ENCODE measurements around the gene TOB2. TPM values are rescaled to one million over a fixed set of nuclear protein-coding genes. Genes with fewer than 3 reads are reported as not detected.
A peak's percentile ranks its signal among the peaks of the same experiment; 100 is the strongest.

Gene TOB2
- total RNA-seq, 1 donor from 2014 or later, result 63.6 TPM

- no peak for DNase-seq
- intact Hi-C loops (cut with micrococcal nuclease), result no loop called here
- H3K27me3 ChIP-seq (ENCODE audit: low read depth), result no peaks in the 10 kb centered on the region
- H3K9me3 ChIP-seq (replicated peaks), result no peaks in the 10 kb centered on the region
- TF ChIP-seq, protein P1, sequence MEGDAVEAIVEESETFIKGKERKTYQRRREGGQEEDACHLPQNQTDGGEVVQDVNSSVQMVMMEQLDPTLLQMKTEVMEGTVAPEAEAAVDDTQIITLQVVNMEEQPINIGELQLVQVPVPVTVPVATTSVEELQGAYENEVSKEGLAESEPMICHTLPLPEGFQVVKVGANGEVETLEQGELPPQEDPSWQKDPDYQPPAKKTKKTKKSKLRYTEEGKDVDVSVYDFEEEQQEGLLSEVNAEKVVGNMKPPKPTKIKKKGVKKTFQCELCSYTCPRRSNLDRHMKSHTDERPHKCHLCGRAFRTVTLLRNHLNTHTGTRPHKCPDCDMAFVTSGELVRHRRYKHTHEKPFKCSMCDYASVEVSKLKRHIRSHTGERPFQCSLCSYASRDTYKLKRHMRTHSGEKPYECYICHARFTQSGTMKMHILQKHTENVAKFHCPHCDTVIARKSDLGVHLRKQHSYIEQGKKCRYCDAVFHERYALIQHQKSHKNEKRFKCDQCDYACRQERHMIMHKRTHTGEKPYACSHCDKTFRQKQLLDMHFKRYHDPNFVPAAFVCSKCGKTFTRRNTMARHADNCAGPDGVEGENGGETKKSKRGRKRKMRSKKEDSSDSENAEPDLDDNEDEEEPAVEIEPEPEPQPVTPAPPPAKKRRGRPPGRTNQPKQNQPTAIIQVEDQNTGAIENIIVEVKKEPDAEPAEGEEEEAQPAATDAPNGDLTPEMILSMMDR (IDR thresholded peaks at IDR 0.05; ENCODE audit: borderline replicate concordance), result no peak
- peaks cover 58% of the 10 kb centered on the region for H3K36me3 ChIP-seq
- H3K4me1 ChIP-seq, result peaks cover 7% of the 10 kb centered on the region
- no peak overlapping the region for H3K4me3 ChIP-seq
- peak overlapping the region; percentile 22 for H3K27ac ChIP-seq (replicated peaks)
These were observed 12.8 kb upstream of the TOB2 start for GRCh38 chr22:41459431-41459830.

- peaks cover 48% of the 10 kb centered on the region for H3K36me3 ChIP-seq
- H3K4me1 ChIP-seq, result peaks cover 7% of the 10 kb centered on the region
- no peak overlapping the region for H3K4me3 ChIP-seq
- H3K27me3 ChIP-seq (ENCODE audit: low read depth), result no peaks in the 10 kb centered on the region
- intact Hi-C loops (cut with micrococcal nuclease), result no loop called here
- no peak overlapping the region for H3K27ac ChIP-seq (replicated peaks)
- DNase-seq, result no peak
- H3K9me3 ChIP-seq (replicated peaks), result no peaks in the 10 kb centered on the region
- TF ChIP-seq, protein P1 (IDR thresholded peaks at IDR 0.05; ENCODE audit: borderline replicate concordance), result no peak
These were observed 11.6 kb upstream of the TOB2 start for GRCh38 chr22:41458161-41458728.

DNA sequence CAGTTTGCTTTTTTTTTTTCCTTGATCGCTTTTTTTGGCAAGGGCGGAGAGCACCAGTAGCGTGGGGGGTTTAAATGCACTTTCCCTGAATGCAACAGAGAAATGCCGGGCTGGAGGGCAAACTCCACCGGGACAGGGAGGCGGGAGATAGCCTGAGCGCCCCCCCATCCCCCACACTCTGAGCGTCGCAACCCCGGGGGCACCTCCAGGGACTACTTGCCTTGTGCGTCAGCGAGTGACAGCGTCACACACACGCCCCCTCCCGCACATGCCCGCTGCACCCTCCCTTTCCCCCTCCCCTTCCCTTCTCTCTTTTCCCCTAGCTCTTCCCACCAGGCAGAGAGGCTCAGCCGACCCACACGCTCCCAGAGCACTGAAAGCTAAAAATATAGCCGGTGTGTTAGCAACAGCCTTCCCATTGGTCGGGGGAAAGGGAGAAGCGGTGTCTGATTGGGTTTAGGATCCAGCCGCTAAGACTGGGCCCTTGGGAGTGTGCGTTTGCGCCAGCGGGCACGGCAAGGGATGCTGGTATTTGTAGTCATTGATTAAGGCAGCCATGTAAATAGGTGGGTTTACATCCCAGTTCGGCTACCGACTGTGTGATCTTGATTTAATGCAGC is 1.7 kb upstream of the TOB2 start:
- peak overlapping the region; percentile 100 for H3K27ac ChIP-seq (replicated peaks)
- intact Hi-C loops (cut with micrococcal nuclease), result no loop called here
- peaks cover 13% of the 10 kb centered on the region for H3K36me3 ChIP-seq
- TF ChIP-seq, protein P1 (IDR thresholded peaks at IDR 0.05; ENCODE audit: borderline replicate concordance), result no peak
- peak overlapping the region; percentile 100 for H3K4me3 ChIP-seq
- H3K9me3 ChIP-seq (replicated peaks), result no peaks in the 10 kb centered on the region
- DNase-seq, result peak; percentile 95
- no peaks in the 10 kb centered on the region for H3K27me3 ChIP-seq (ENCODE audit: low read depth)
- H3K4me1 ChIP-seq, result peaks cover 53% of the 10 kb centered on the region

- intact Hi-C loops (cut with micrococcal nuclease), result no loop called here
These were observed 1.0 kb upstream of the TOB2 start for GRCh38 chr22:41447435-41448188.

DNA sequence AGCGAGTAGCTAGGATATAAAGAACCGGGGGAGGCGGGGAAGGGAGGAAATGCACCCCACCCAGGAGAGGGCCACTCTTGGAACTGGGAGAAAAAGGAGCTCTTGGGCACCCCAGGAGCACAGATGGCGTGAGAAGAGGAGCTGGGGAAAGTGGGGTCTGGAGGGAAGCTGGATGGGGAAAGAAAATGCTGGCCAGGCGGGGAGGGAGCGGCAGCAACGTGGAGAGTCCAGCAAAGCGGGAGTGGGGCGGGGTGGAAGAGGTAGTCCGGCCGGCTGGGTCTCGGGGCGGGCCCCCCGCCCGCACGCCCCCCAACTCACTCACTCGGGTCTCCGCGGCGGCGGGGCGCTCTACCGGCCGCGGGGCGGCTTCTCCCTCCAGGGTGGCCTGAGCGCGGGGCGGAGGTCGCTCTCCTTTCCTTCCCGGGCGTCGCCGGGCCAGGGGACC is 522 bp downstream of the TOB2 start:
- Histone ChIP-seq H3K4me3 (peak overlapping the region; percentile 100), H3K27ac (replicated peaks) (peak overlapping the region; percentile 100), H3K4me1 (peaks cover 76% of the 10 kb centered on the region), H3K36me3 (peaks cover 28% of the 10 kb centered on the region), H3K27me3 (ENCODE audit: low read depth) (no peaks in the 10 kb centered on the region), H3K9me3 (replicated peaks) (no peaks in the 10 kb centered on the region)
- TF ChIP-seq, protein P1 (IDR thresholded peaks at IDR 0.05; ENCODE audit: borderline replicate concordance), result no peak
- intact Hi-C loops (cut with micrococcal nuclease), result no loop called here
- peak; percentile 43 for DNase-seq

More at GRCh38 chr22:41447435-41448188, 1.0 kb upstream of the TOB2 start:
- Histone ChIP-seq H3K36me3 (peaks cover 20% of the 10 kb centered on the region), H3K4me1 (peaks cover 60% of the 10 kb centered on the region), H3K9me3 (replicated peaks) (no peaks in the 10 kb centered on the region), H3K27ac (replicated peaks) (peak overlapping the region; percentile 100), H3K4me3 (peak overlapping the region; percentile 100), H3K27me3 (ENCODE audit: low read depth) (no peaks in the 10 kb centered on the region)
- DNase-seq, result peak; percentile 67
- TF ChIP-seq, protein P1 (IDR thresholded peaks at IDR 0.05; ENCODE audit: borderline replicate concordance), result no peak

Data from left ventricle myocardium inferior (tissue), 1 donor.